CD4-positive, alpha-beta T cell treated with Interleukin-6 at 100 ng/mL for 8 hours (primary cell): ENCODE results near the gene CRLF2.
A peak's percentile ranks its signal among the peaks of the same experiment; 100 is the strongest.
"Not testable (repeated sequence)": the region's sequence is repeated elsewhere in the genome, so short reads cannot be mapped to it uniquely, and the experiment has no call there.

ENCODE experiments used
- DNase-seq: peaks from one replicate; pipeline ENCODE4 v3.0.0-alpha.2; 2020; ENCODE audit warnings: mixed read lengths, low spot score

Gene CRLF2

DNA sequence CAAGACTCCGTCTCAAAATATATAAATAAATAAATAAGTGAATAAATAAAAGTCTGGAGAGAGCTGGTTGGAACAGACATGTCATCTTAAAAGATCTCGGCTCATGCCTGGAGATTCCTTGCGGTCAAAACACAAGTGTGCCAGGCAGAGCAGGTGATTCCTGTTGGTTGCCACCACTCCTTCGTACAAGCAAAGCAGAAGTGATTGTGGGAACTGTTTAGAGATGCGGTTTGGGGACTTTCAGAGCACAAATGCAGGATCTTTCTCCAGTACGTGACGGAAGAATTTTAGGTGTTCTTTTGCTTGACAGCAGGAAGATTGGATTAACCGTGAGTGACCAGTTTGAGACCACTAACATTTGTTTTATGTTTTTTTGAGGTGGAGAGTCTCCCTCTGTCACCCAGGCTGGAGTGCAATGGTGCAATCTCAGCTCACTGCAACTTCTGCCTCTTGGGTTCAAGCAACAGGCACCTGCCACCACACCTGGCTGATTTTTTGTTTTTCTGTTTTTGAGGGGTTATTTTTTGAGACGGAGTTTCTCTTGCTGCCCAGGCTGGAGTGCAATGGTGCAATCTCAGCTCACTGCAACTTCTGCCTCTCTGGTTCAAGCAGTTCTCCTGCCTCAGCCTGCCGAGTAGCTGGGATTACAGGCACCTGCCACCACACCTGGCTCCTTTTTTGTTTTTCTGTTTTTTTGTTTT lies 2.8 kb upstream of the CRLF2 start:
- no peak for DNase-seq

DNA sequence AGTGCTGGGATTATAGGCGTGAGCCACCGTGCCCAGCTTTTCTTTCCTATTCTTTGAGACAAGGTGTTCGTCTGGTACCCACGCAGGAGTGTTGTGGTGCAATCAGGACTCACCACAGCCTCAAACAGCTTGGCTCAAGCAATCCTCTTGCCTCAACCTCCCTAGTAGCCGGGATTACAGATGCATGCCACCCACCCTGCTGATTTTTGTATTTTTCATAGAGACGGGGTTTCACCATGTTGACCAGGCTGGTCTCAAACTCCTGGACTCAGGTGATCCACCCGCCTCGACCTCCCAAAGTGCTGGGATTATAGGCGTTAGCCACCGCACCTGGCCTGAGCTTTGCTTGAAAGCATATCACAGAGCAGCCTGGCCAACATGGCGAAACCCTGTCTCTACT lies 1.5 kb upstream of the CRLF2 start:
- no peak for DNase-seq

DNA sequence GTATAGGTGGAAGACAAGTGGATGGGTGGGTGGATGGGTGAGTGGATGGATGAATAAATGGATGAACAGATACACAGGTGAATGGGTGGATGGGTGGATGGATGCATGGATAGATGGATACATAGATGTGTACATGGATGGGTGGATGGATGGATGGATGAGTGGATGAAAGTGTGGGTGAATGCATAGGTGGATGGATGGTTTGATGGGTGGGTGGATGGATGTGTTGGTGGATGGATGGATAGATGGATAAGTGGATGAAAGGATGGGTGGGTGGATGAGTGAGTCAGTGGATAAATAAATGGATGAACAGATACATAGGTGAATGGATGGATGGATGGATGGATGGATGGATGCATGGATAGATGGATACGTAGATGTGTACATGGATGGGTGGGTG lies 1.6 kb downstream of the CRLF2 start:
- DNase-seq: no peak

DNA sequence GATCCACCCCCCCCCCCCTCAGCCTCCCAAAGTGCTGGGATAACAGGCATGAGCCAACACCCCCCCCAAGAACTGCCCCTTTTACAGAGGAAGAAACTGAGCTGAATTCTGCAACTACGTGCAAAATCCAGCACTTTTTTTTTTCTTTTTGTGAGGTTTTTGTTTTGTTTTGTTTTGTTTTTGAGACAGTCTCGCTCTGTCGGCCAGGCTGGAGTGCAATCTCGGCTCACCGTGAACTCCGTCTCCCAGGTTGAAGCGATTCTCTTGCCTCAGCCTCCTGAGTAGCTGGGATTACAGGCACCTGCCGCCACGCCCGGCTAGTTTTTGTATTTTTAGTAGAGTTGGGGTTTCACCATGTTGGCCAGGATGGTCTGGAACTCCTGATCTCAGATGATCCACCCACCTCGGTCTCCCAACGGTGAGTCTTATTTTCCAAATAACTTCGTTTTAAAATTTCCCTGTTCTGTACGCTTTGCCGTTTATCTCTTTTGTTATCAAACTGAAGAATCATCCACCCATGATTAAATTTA lies 4.9 kb downstream of the CRLF2 start:
- DNase-seq: no peak

DNA sequence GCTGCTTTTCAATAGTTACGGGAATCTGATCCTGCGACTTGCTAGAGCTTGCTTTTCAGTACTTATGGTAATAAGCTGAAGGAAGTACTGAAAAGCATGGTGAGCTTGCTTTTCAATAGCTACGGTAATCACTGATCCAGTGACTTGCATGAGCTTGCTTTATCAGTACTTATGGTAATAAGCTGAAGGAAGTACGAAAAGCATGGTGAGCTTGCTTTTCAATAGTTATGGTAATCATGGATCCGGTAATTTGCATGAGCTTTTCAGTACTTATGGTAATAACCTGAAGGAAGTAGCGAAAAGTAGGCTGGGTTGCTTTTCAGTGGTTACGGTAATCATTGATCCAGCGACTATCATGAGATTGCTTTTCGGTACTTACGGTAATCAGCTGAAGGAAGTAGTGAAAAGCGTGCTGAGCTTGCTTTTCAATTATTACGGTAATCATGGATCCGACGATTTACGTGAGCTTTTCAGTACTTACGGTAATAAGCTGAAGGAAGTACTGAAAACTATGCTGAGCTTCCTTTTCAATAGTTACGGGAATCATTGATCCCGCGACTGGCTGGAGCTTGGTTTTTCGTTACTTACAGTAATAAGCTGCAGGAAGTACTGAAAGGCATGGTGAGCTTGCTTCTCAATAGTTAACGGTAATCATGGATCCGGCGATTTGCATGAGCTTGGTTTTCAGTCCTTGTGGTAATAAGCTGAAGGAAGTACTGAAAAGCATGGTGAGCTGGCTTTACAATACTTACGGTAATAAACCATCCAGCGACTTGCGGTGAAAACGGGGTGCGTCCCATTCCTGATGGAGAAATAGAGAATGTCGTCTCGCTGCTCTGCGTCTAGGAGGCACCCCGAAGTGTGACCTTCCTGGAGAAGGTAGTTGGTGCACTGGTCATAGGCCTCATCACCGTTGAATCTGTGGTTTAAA lies 6.5 kb downstream of the CRLF2 start:
- DNase-seq: peak; percentile 69

DNA sequence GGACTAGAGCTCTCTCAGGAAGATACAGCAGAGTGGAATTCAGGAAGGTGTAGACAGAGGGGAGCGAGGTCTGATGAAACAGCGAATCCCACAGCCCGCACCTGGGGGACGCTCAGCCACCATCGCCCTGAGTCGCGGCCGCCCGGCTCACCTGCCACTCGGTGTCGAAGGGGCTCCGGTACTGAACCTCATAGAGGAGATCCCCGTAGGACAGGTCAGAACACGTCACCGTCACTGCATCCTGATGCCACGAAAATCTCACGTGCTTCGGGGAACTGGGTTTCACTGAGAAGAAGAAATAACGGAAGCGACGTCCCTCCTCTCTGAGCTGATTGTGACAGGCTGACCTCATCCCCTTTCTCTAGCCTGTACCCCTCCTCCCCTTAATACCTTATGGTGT lies 10.2 kb downstream of the CRLF2 start:
- no peak for DNase-seq

DNA sequence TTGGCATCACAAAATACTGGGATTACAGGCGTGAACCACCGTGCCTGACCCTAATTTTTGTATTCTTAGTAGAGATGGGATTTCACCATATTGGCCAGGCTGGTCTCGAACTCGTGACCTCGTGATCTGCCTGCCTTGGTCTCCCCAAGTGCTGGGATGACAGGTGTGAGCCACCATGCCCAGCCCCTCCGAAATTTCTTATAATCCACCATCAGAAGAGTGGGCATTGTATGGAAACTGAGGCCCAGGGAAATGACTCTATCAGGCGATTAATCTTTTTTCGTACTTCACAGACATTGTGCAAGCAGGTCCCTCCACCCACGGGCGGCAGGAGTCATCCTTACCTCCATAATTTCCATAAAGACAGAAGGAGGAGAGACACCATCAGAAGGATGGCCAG lies 16.0 kb downstream of the CRLF2 start:
- no peak for DNase-seq

DNA sequence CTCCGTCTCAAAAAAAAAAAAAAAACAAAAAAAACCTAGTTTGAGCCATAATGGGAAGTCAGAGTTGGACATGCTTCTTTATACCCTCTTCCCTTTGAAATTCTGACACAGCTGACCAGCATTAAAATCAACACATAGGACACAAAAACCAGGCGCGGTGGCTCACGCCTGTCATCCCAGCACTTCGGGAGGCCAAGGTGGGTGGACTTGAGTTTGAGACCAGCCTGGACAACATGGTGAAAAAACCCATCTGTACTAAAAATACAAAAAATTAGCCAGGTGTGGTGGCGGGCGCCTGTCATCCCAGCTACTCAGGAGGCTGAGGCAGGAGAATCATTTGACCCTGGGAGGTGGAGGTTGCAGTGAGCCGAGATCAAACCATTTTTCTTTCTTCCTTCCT lies 20.3 kb downstream of the CRLF2 start:
- DNase-seq: not testable (repeated sequence)

DNA sequence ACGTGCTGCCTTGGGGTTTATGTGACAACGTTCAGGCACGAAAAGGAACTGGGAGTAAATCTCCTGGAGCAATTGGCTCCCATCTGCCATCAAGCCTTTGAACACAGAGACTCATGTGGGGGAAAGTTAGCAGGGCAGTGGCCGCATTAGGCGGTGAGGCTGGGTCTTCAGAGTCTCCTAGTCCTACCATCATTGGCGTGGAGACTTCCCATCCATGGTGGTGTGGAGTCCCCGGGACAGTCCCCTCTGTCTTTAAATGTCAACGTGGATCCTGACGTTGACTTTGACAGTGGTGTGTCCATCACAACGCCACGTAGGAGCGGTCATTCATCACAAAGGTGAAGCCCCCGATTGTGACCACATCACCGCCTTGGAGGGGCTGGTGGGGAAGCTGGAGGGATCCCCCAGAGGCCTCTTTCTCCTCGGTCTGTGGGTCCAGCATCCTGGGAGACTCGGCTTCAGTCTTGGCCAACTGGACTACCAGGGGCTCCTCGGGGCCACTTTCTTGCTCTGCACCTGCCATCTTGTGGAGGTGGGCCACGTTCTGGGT lies 21.8 kb downstream of the CRLF2 start:
- DNase-seq: no peak

DNA sequence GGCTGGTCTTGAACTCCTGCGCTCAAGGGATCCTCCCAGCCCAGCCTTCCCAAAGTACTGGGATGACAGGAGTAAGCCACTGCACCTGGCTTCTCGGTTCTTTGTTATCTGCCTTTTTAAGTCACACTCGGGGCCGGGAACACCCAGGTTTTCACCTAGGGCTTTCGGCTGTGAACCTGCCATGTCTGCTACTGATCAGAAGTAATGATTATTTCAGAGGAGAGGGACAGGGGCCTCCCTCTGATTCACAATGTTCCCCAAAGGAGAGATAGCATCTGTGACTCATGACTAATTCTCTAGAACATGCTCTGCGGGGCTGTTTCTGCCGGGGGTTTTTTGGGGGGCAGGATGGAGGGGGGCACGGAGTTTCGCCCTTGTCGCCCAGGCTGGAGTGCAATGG lies 26.9 kb downstream of the CRLF2 start:
- DNase-seq: no peak

DNA sequence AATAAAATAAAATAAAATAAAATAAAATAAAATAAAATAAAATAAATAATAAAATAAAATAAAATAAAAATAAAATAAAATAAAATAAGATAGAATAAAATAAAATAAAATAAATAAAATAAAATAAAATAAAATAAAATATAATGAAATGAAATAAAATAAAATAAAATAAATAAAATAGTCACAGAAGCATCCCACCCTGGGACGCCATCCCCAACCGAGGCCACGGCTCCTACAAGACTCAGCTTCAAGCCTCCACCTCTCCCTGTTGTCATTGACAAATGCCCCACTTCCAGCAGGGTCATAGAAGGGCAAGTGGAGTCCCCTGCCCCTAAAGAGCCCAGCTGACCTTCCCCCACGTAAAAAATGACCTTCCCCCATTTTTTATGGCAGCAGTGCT lies 30.2 kb downstream of the CRLF2 start:
- DNase-seq: no peak

DNA sequence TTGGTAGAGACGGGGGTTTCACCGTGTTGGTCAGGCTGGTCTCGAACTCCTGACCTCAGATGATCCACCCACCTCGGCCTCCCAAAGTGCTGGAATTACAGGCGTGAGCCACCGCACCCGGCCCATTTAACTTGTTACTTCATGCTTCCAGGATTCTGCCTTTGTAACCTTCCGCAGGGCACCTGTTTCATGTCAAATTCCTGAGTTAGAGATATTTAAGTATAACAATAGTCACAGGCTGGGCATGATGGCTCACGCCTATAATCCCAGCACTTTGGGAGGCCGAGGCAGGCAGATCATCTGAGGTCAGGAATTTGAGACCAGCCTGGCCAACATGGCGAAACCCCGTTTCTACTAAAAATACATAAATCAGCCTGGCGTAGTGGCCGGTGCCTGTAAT lies 30.8 kb downstream of the CRLF2 start:
- not testable (repeated sequence) for DNase-seq

DNA sequence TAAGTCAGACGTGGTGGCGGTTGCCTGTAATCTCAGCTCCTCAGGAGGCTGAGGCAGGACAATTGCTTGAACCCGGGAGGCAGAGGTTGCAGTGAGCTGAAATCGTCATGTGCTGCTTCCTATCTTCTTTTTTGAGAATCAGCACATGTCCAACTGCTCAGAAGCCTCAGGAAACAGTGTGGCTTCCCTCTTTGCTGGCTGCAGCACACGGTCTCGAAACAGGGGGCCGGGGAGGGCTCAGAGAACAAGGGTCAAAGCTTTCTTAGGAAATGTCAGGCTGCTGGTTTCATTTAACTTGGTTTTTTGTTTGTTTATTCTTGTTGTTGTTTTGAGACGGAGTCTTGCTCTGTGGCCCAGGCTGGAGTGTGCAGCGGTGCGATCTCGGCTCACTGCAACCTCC lies 31.3 kb downstream of the CRLF2 start:
- DNase-seq: no peak

DNA sequence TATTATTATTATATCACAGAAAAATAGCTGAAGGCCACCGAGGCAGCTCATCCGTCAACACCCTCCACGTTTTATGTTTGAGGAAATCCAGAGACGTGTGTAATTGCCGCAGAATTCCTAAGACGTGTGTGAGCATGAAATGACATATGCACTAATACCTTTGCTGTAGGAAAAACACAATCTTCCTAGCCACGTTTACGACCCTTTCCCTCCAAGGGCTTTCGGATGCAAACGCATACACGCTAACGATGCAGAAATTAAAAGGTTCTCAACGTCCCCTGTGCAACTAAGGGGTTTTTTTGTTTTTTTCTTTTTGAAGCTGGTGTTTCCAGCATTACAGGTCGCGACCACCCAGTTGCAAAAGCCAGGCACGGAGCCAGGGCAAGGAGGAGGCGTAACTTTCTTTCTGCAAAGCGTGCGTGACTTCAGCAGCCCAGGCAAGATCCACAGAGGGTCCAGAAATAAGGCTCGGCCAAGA lies 33.8 kb downstream of the CRLF2 start:
- DNase-seq: no peak

DNA sequence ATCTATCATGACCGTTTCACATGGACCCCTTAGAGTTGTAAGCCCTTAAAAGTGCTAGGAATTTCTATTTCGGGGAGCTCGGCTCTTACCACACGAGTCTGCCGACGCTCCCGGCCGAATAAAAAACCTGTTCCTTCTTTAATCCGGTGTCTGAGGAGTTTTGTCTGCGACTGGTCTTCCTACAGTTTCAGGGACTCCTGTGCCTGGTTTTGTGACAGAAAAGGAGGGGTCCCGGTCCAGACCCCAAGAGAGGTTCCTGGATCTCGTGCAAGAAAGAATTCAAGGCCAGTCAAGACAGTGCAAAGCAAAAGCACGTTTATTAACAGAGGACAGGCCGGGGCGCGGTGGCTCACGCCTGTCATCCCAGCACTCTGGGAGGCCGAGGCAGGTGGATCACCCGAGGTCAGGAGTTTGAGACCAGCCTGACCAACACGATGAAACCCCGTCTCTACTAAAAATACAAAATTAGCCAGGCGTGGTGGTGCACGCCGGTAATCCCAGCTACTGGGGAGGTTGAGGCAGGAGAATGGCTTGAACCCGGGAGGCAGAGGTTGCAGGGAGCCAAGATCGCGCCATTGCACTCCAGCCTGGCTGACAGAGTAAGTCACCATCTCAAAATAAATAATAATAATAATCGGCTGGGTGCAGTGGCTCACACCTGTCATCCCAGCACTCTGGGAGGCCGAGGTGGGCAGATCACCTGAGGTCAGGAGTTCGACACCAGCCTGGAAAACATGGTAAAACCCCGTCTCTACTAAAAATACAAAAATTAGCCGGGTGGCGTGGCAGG lies 35.7 kb downstream of the CRLF2 start:
- DNase-seq: not testable (repeated sequence)

DNA sequence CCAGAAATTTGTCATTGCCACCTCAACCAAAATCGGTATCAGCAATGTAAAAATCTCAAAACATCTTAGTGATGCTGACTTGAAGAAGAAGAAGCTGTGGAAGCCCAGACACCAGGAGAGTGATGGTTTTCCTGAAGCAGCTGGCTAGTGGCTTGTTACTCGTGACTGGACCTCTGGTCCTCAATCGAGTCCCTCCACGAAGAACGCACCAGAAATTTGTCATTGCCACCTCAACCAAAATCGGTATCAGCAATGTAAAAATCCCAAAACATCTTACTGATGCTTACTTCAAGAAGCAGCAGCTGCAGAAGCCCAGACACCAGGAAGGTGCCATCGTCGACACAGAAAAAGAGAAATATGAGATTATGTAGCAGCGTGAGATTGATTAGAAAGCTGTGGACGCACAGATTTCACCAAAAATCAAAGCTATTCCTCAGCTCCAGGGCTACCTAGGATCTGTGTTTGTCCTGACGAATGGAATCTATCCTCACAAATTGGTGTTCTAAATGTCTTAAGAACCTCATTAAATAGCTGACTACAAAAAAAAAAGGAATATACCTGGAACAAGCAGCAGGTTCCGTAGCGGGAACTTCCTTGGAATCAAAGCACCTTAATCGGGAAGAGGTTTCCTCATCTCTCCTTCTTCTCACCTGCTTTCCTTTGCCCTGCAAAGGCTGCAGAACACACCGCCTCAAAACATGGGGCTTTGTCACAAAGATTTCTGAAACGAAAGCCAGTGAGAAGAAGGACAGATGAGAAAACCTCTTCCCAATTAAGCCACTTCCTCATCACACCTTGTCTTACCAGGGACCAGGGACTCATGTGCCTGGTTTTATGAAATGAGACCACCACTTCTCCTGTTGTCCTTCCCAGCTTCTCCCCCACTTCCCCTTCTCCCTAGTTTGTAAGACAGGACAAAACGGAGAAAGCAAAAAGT lies 37.6 kb downstream of the CRLF2 start:
- DNase-seq: not testable (repeated sequence)

DNA sequence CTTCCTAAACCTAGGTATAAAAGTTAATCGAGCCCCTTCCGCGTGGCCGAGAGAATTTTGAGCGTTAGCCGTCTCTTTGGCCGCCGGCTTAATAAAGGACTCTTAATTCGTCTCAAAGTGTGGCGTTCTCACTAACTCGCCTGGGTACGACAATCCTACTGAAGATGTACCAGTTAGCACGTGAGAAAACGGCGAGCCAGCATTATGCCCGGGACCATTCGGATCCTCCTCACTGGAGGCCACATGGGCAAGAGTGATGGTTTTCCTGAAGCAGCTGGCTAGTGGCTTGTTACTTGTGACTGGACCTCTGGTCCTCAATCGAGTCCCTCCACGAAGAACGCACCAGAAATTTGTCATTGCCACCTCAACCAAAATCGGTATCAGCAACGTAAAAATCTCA lies 39.0 kb downstream of the CRLF2 start:
- not testable (repeated sequence) for DNase-seq

DNA sequence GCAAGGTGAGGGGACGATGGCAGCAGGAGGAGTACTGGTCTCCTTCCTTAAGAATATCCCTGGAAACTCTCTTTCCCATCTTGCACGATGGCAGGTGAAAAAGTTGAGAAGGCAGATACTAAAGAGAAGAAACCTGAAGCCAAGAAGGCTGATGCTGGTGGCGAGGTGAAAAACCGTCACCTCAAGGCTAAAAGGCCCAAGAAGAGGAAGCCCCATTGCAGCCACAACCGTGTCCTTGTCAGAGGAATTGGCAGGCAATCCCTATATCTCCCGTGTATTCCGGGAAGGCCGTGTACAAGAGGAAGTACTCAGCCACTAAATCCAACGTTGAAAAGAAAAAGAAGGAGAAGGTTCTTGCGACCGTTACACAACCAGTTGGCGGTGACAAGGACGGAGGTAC lies 40.0 kb downstream of the CRLF2 start:
- no peak for DNase-seq

DNA sequence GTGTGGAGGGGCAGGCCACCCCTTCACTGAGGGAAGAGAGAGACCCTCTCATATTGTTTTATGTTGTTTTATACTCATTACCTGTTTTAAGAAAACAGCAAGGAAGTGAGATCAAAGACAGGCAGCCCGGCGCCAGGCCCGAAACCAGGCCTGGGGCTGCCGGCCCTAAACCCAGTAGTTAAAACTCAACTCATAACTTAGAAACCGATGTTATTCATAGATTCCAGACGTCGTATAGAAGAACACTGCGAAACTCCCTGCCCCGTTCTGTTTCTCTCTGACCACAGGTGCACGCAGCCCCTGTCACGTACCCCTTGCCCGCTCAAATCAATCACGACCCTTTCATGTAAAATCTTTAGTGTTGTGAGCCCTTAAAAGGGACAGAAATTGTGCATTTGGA lies 40.5 kb downstream of the CRLF2 start:
- DNase-seq: not testable (repeated sequence)

DNA sequence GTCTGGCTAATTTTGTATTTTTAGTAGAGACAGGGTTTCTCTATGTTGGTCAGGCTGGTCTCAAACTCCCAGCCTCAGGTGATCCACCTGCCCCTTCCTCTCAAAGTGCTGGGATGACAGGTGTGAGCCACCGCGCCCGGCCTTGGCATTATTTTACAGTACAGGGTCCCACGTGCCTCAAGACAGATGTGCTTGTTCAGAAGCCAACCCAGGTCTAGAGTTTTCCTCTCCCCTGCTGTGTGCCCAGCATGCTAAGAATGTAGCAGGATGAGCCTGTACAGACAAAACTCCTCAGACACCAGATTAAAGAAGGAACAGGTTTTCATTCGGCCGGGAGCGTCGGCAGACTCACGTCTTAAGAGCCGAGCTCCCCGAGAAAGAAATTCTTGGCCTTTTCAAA lies 42.2 kb downstream of the CRLF2 start:
- no peak for DNase-seq

DNA sequence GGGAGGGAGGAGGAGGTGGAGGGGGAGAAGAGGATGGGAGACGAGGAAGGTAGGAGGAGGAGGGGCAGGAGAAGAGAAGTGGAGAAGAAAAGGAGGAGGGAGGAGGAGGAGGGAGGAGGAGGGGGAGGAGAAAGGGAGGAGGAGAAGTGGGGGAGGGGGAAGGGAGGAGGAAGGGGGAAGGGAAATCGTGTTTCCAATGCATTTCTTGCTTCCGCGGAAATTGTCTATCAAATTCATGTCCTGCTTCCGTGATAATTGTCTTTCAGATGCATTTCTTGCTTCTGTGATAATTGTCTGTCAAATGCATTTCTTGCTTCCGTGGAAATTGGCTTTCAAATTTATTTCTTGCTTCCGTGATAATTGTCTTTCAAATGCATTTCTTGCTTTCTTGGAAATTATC lies 43.3 kb downstream of the CRLF2 start:
- DNase-seq: no peak
